ENCODE data around the gene OR4D1. TPM values are rescaled to one million over a fixed set of nuclear protein-coding genes. Genes with fewer than 3 reads are reported as not detected.

OR4D1 gene
- total and polyA plus RNA-seq, 2 of the 13 experiments (the other 11 are each of a cell fraction or from before 2014, with no cell fraction given) = not detected

DNA sequence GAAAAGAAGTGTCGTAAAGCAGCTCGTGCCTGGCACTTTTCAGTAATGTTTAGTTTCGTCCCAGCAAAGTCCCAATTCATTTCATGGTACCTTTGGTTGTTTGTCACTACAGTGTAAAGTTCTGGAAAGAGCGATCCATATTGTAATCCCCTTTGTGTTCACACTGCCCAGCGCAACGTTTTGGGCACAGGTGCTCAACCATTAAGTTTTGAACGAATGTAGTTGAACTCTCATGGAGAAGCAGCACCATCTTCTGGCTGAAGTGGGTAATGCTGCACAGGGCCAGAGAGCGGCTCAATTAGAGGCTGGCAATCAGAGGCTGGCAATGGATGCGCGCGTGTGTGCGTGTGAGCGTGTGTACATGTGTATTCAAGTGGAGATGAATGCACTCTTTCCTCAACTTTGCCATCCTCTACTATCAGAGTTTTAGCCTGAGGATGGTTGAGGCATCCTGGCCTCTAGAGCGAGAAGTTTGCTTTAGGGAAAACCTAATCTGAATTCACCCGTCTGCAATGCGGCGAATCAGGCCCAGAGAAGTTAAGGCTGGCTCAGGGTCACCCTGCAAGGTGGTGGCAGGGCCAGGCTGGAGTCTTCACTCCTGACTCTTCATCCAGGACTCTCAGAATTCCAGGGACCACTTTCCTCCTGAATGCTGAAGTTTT, 35.1 kb upstream of the OR4D1 start (continued):
- TF ChIP-seq, protein P1, sequence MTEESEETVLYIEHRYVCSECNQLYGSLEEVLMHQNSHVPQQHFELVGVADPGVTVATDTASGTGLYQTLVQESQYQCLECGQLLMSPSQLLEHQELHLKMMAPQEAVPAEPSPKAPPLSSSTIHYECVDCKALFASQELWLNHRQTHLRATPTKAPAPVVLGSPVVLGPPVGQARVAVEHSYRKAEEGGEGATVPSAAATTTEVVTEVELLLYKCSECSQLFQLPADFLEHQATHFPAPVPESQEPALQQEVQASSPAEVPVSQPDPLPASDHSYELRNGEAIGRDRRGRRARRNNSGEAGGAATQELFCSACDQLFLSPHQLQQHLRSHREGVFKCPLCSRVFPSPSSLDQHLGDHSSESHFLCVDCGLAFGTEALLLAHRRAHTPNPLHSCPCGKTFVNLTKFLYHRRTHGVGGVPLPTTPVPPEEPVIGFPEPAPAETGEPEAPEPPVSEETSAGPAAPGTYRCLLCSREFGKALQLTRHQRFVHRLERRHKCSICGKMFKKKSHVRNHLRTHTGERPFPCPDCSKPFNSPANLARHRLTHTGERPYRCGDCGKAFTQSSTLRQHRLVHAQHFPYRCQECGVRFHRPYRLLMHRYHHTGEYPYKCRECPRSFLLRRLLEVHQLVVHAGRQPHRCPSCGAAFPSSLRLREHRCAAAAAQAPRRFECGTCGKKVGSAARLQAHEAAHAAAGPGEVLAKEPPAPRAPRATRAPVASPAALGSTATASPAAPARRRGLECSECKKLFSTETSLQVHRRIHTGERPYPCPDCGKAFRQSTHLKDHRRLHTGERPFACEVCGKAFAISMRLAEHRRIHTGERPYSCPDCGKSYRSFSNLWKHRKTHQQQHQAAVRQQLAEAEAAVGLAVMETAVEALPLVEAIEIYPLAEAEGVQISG (CRISPR knock-in tag; IDR thresholded peaks at IDR 0.05) = 0 out of 2 replicates have a peak, but pooled peaks have one; percentile 21
- no peak for TF ChIP-seq TRIM24 (CRISPR knock-in tag; IDR thresholded peaks at IDR 0.05)
- TF ChIP-seq, protein P2, sequence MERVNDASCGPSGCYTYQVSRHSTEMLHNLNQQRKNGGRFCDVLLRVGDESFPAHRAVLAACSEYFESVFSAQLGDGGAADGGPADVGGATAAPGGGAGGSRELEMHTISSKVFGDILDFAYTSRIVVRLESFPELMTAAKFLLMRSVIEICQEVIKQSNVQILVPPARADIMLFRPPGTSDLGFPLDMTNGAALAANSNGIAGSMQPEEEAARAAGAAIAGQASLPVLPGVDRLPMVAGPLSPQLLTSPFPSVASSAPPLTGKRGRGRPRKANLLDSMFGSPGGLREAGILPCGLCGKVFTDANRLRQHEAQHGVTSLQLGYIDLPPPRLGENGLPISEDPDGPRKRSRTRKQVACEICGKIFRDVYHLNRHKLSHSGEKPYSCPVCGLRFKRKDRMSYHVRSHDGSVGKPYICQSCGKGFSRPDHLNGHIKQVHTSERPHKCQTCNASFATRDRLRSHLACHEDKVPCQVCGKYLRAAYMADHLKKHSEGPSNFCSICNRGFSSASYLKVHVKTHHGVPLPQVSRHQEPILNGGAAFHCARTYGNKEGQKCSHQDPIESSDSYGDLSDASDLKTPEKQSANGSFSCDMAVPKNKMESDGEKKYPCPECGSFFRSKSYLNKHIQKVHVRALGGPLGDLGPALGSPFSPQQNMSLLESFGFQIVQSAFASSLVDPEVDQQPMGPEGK (CRISPR knock-in tag; IDR thresholded peaks at IDR 0.05) = 0 out of 2 replicates have a peak, but pooled peaks have one; percentile 19
- TF ChIP-seq, protein P3, sequence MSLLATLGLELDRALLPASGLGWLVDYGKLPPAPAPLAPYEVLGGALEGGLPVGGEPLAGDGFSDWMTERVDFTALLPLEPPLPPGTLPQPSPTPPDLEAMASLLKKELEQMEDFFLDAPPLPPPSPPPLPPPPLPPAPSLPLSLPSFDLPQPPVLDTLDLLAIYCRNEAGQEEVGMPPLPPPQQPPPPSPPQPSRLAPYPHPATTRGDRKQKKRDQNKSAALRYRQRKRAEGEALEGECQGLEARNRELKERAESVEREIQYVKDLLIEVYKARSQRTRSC (CRISPR knock-in tag; IDR thresholded peaks at IDR 0.05; ENCODE audit: low read depth) = 0 out of 2 replicates have a peak, but pooled peaks have one; percentile 52
- no peak for TF ChIP-seq ZNF234 (CRISPR knock-in tag; conservative IDR thresholded peaks at IDR 0.05)
- TF ChIP-seq HIVEP1 (CRISPR knock-in tag; IDR thresholded peaks at IDR 0.05) = no peak
- no peak for TF ChIP-seq SRSF4 (IDR thresholded peaks at IDR 0.05; ENCODE audit: low read depth, low read length, poor library complexity, severe bottlenecking)
- TF ChIP-seq RXRA (CRISPR knock-in tag; IDR thresholded peaks at IDR 0.05) = no peak
- 0 out of 2 replicates have a peak, but pooled peaks have one; percentile 47 for TF ChIP-seq BHLHE40 (IDR thresholded peaks at IDR 0.05; ENCODE audit: low read length)
- 0 out of 2 replicates have a peak, but pooled peaks have one; percentile 16 for TF ChIP-seq MIER3 (CRISPR knock-in tag; IDR thresholded peaks at IDR 0.05; ENCODE audit: borderline replicate concordance)
- TF ChIP-seq, protein P4, sequence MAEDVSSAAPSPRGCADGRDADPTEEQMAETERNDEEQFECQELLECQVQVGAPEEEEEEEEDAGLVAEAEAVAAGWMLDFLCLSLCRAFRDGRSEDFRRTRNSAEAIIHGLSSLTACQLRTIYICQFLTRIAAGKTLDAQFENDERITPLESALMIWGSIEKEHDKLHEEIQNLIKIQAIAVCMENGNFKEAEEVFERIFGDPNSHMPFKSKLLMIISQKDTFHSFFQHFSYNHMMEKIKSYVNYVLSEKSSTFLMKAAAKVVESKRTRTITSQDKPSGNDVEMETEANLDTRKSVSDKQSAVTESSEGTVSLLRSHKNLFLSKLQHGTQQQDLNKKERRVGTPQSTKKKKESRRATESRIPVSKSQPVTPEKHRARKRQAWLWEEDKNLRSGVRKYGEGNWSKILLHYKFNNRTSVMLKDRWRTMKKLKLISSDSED (CRISPR knock-in tag; IDR thresholded peaks at IDR 0.05) = no peak
- peak; percentile 42 for TF ChIP-seq TEAD3 (CRISPR knock-in tag; optimal IDR thresholded peaks at IDR 0.05; ENCODE audit: borderline replicate concordance)
- TF ChIP-seq, protein P5, sequence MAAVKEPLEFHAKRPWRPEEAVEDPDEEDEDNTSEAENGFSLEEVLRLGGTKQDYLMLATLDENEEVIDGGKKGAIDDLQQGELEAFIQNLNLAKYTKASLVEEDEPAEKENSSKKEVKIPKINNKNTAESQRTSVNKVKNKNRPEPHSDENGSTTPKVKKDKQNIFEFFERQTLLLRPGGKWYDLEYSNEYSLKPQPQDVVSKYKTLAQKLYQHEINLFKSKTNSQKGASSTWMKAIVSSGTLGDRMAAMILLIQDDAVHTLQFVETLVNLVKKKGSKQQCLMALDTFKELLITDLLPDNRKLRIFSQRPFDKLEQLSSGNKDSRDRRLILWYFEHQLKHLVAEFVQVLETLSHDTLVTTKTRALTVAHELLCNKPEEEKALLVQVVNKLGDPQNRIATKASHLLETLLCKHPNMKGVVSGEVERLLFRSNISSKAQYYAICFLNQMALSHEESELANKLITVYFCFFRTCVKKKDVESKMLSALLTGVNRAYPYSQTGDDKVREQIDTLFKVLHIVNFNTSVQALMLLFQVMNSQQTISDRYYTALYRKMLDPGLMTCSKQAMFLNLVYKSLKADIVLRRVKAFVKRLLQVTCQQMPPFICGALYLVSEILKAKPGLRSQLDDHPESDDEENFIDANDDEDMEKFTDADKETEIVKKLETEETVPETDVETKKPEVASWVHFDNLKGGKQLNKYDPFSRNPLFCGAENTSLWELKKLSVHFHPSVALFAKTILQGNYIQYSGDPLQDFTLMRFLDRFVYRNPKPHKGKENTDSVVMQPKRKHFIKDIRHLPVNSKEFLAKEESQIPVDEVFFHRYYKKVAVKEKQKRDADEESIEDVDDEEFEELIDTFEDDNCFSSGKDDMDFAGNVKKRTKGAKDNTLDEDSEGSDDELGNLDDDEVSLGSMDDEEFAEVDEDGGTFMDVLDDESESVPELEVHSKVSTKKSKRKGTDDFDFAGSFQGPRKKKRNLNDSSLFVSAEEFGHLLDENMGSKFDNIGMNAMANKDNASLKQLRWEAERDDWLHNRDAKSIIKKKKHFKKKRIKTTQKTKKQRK (IDR thresholded peaks at IDR 0.05; ENCODE audit: low read length) = no peak
- TF ChIP-seq ZNF230 (CRISPR knock-in tag; IDR thresholded peaks at IDR 0.05) = 0 out of 2 replicates have a peak, but pooled peaks have one; percentile 72
- TF ChIP-seq KDM2A (CRISPR knock-in tag; IDR thresholded peaks at IDR 0.05; ENCODE audit: borderline replicate concordance, low read depth) = peak; percentile 47
- peak; percentile 41; the same call in 1 of the 2 replicates for TF ChIP-seq ZNF782 (CRISPR knock-in tag; IDR thresholded peaks at IDR 0.05; ENCODE audit: borderline replicate concordance)

All from HepG2 (cell line).